Astrocyte of the spinal cord (primary cell): Measurements from ENCODE around the gene IFT43.

Experiments
- DNase-seq: peaks from one replicate; pipeline ENCODE4 v3.0.0; 2011; ENCODE audit warnings: low read depth, low spot score
- H3K4me3 ChIP-seq: 2 replicates; pipeline ENCODE4 v1.5.1; 2011; ENCODE audit warnings: low read depth, mild to moderate bottlenecking, low read length, moderate library complexity
- CTCF ChIP-seq: IDR thresholded peaks from 2 replicates; pipeline ENCODE4 v1.5.1; 2012; ENCODE audit warnings: low read depth, mild to moderate bottlenecking, low read length, inconsistent platforms
- in situ Hi-C: cut with HindIII; loops from 2 replicates; pipeline ENCODE4 v1.10.0; 2017; ENCODE audit warnings: low sequenced_read_pairs

Gene IFT43

GRCh38 chr14:76050250-76050649, 64.7 kb downstream of the IFT43 start:
- in situ Hi-C loops: no loop called here
- DNase-seq: no peak
- TF ChIP-seq CTCF: no peak
- no peak overlapping the region for H3K4me3 ChIP-seq

GRCh38 chr14:76050797-76051392, 65.3 kb downstream of the IFT43 start:
- peak; percentile 68 for TF ChIP-seq CTCF
- in situ Hi-C loops: no loop called here
- no peak overlapping the region for H3K4me3 ChIP-seq
- peak; percentile 67 for DNase-seq

- DNase-seq: no peak
- in situ Hi-C loops: no loop called here
These were observed 66.3 kb downstream of the IFT43 start for GRCh38 chr14:76051717-76052465.

GRCh38 chr14:76053572-76054355, 68.2 kb downstream of the IFT43 start:
- TF ChIP-seq CTCF: no peak
- in situ Hi-C loops: no loop called here
- DNase-seq: no peak
- no peak overlapping the region for H3K4me3 ChIP-seq

More at GRCh38 chr14:76051717-76052465, 66.3 kb downstream of the IFT43 start:
- no peak for TF ChIP-seq CTCF
- H3K4me3 ChIP-seq: no peak overlapping the region

- no peak for TF ChIP-seq CTCF
- DNase-seq: no peak
- in situ Hi-C loops: no loop called here
- H3K4me3 ChIP-seq: no peak overlapping the region
These were observed 69.8 kb downstream of the IFT43 start for GRCh38 chr14:76055330-76055729.

- in situ Hi-C loops: no loop called here
- TF ChIP-seq CTCF: peak; percentile 64
- DNase-seq: no peak
- H3K4me3 ChIP-seq: no peak overlapping the region
These were observed 70.6 kb downstream of the IFT43 start for GRCh38 chr14:76056128-76056527.
